Activated naive CD4-positive, alpha-beta T cell treated with anti-CD3 and anti-CD28 coated beads, Interleukin-2, amount 50 U/mL, for 72 hours (primary cell): ENCODE measurements around the gene P2RX5. TPM values are rescaled to one million over a fixed set of nuclear protein-coding genes. Genes with fewer than 3 reads are reported as not detected.
"Not testable (repeated sequence)": the region's sequence is repeated elsewhere in the genome, so short reads cannot be mapped to it uniquely, and the experiment has no call there.

Experiments used
- ATAC-seq, 2 donors: fragments of 150-1000 bp; cut with Tn5 transposase; 2 replicates each; pipeline ENCODE4 v1.10.0; 2021; ENCODE audit warnings: mild to moderate bottlenecking in 2 of 2, moderate library complexity in 2 of 2
- DNase-seq, 2 donors: peaks; one replicate each; pipeline ENCODE4 v3.0.0; 2021 to 2022; ENCODE audit warnings: low spot score in 2 of 2
- H3K27ac Mint-ChIP-seq, 2 donors: one replicate each; pipeline ENCODE4 v1.8.0; 2022; ENCODE audit warnings: mild to moderate bottlenecking in 2 of 2, mixed read lengths in 2 of 2
- H3K36me3 Mint-ChIP-seq, 2 donors: one replicate each; pipeline ENCODE4 v1.8.0; 2022; ENCODE audit warnings: mixed read lengths in 2 of 2
- H3K9me3 Mint-ChIP-seq, 2 donors: one replicate each; pipeline ENCODE4 v1.8.0; 2022; ENCODE audit warnings: mixed read lengths in 2 of 2
- total RNA-seq, 2 donors: library from RNA; stranded (reverse); gene quantifications; one replicate each; pipeline ENCODE4 v1.2.3, GENCODE V29; 2022

Gene P2RX5
- total RNA-seq, result 100 to 1,000 TPM in 1 of 2 donors, 10 to 100 TPM in 1; 82.9 to 120 TPM

- H3K36me3 Mint-ChIP-seq, result peaks cover 5 to 22% of the 10 kb centered on the region in 2 donors
- H3K9me3 Mint-ChIP-seq, result peaks cover 0 to 7% of the 10 kb centered on the region in 2 donors
- ATAC-seq (peak; percentile 62 to 73), DNase-seq (peak; percentile 45 to 79)
- peak within 1 kb of the TSS; percentile 75 to 89 for H3K27ac Mint-ChIP-seq
Measured at GRCh38 chr17:3695723-3696411, at the start of gene P2RX5. Gene P2RX5, minus strand, starts transcription at chr17:3696155. Its CDS starts 150 bp downstream, at chr17:3696005.

- no peak for DNase-seq
- no peak for ATAC-seq
- H3K36me3 Mint-ChIP-seq, result no peaks in the 10 kb centered on the region
- H3K27ac Mint-ChIP-seq, result no peak overlapping the region
- H3K9me3 Mint-ChIP-seq, result no peaks in the 10 kb centered on the region
Measured at GRCh38 chr17:3745071-3745470, 49.1 kb upstream of the P2RX5 start.

GRCh38 chr17:3744014-3744413 lies 48.1 kb upstream of the P2RX5 start:
- Mint-ChIP-seq H3K27ac (no peak overlapping the region), H3K9me3 (no peaks in the 10 kb centered on the region), H3K36me3 (no peaks in the 10 kb centered on the region)
- ATAC-seq (no peak), DNase-seq (no peak)

GRCh38 chr17:3740611-3741073 lies 44.7 kb upstream of the P2RX5 start:
- Mint-ChIP-seq H3K36me3 (no peaks in the 10 kb centered on the region), H3K27ac (peak overlapping the region in 1 of 2 donors; percentile 73), H3K9me3 (no peaks in the 10 kb centered on the region)
- peak; percentile 49 to 65 for ATAC-seq
- peak; percentile 41 to 63 for DNase-seq

DNA sequence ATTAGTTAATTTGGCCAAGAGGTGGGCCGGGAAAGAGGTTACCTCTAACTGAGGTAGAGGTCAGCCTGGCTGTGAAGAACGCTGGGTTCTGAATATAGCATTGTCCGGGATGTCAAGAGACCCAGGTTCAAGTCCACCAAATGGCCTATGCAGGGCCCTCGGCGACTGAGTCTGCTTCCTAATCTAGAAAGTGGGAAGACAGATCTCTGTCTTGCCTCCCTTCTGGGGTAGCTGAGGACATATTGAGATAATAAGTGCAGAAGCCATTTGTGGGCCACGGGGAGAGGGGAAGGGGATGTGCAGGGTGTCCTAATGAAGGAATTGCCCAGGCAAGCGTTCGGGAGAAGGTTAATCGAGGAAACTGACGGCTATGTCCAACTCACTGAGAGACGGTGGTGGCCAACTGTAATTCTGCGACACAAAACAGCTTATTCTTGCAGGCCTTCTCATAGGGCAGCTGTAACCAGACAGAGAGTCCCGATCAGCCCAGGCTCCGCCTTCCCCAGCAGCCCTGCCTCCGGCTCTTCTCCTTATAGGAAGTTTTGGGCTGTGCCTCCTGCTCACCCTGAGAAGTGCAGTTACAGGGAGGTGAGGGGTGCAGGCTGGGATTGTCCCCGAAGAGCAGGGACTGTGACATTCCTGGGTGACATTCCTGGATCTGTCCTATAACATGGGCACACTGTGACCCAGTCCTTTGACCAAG lies 43.6 kb upstream of the P2RX5 start:
- H3K27ac Mint-ChIP-seq, result peak overlapping the region in 1 of 2 donors; percentile 73
- no peaks in the 10 kb centered on the region for H3K36me3 Mint-ChIP-seq
- ATAC-seq (no peak), DNase-seq (no peak)
- no peaks in the 10 kb centered on the region for H3K9me3 Mint-ChIP-seq

- Mint-ChIP-seq H3K9me3 (no peaks in the 10 kb centered on the region), H3K36me3 (no peaks in the 10 kb centered on the region), H3K27ac (peak overlapping the region in 1 of 2 donors; percentile 28)
- peak; percentile 81 to 85 for ATAC-seq
- peak; percentile 62 to 69 for DNase-seq
Measured at GRCh38 chr17:3738562-3739295, 42.8 kb upstream of the P2RX5 start.

- DNase-seq (no peak), ATAC-seq (no peak)
- Mint-ChIP-seq H3K27ac (no peak overlapping the region), H3K36me3 (no peaks in the 10 kb centered on the region), H3K9me3 (no peaks in the 10 kb centered on the region)
Measured at GRCh38 chr17:3735515-3735914, 39.6 kb upstream of the P2RX5 start.

DNA sequence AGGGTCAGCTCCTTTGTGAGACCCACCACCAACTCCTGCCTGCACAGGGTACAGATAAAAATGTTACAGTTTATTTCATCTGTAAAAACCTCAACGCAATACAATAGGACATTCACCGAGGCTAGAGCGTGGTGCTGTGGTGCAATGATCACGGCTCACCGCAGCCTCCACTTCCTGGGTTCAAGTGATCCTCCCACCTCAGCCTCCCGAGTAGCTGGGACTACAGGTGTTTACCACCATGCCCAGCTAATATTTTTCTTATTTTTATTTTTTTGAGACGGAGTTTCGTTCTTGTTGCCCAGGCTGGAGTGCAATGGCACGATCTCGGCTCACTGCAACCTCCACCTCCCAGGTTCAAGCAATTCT lies 38.9 kb upstream of the P2RX5 start:
- not testable (repeated sequence) for H3K27ac Mint-ChIP-seq

GRCh38 chr17:3732210-3732621 lies 36.3 kb upstream of the P2RX5 start:
- no peak for DNase-seq
- Mint-ChIP-seq H3K9me3 (no peaks in the 10 kb centered on the region), H3K36me3 (peaks cover 0 to 15% of the 10 kb centered on the region in 2 donors), H3K27ac (no peak overlapping the region)
- ATAC-seq, result no peak

More for the DNA sequence above, 38.9 kb upstream of the P2RX5 start:
- ATAC-seq, DNase-seq, H3K9me3 Mint-ChIP-seq, H3K36me3 Mint-ChIP-seq: not testable (repeated sequence)

DNA sequence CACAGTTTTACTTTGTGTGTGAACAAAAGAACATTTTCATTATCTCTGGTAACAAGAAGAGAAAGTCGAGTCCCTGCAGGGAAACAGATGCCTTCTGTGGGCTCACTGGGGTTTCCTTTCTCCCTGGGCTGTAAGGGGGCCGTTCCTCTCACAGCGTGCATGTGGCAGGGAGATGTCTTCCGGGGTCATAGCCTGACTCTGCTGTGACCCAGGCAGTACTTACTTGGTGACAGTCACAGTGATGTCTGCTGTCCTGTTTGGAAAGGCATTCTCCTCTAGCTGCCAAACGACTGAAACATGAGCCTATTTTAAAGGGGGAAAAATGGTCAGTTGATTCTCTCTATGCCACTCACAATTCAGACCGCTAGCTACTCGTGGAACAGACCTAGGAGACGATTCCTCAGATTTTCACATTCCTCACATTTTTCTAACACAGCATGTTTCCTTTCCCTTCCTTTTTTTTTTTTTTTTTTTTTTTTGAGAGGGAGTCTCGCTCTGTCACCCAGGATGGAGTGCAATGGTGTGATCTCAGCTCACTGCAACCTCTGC lies 35.0 kb upstream of the P2RX5 start:
- no peak overlapping the region for H3K27ac Mint-ChIP-seq
- H3K36me3 Mint-ChIP-seq, result peaks cover 3 to 24% of the 10 kb centered on the region in 2 donors
- no peaks in the 10 kb centered on the region for H3K9me3 Mint-ChIP-seq
- DNase-seq (no peak), ATAC-seq (no peak)

DNA sequence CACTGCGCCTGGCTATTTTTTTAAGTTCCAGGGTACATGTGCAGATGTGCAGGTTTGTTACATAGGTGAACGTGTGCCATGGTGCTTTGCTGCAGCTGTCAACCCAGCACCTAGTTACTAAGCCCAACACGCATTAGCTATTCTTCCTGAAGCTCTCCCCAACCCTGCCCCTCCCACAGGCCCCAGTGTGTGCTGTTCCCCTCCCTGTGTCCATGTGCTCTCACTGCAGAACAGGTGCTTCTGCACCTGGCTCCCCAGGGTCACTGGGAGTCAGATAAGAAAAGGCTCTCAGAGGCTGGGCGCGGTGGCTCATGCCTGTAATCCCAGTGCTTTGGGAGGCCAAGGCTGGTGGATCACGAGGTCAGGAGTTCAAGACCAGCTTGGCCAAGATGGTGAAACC lies 33.9 kb upstream of the P2RX5 start:
- Mint-ChIP-seq H3K36me3 (peaks cover 13 to 35% of the 10 kb centered on the region in 2 donors), H3K9me3 (no peaks in the 10 kb centered on the region), H3K27ac (no peak overlapping the region)
- ATAC-seq, result no peak
- DNase-seq, result no peak

- not testable (repeated sequence) for ATAC-seq, DNase-seq, H3K9me3 Mint-ChIP-seq
- peak overlapping the region in 1 of 2 donors; percentile 30 for H3K27ac Mint-ChIP-seq
- H3K36me3 Mint-ChIP-seq, result peaks cover 26 to 45% of the 10 kb centered on the region in 2 donors
Measured at GRCh38 chr17:3728099-3728498, 32.1 kb upstream of the P2RX5 start.

GRCh38 chr17:3727041-3727440 lies 31.1 kb upstream of the P2RX5 start:
- ATAC-seq, result no peak
- H3K36me3 Mint-ChIP-seq, result peaks cover 36 to 56% of the 10 kb centered on the region in 2 donors
- DNase-seq, result no peak
- peak overlapping the region in 1 of 2 donors; percentile 33 for H3K27ac Mint-ChIP-seq
- no peaks in the 10 kb centered on the region for H3K9me3 Mint-ChIP-seq

- Mint-ChIP-seq H3K9me3 (no peaks in the 10 kb centered on the region), H3K27ac (peak overlapping the region; percentile 91 to 97), H3K36me3 (peaks cover 52 to 80% of the 10 kb centered on the region in 2 donors)
- peak in 1 of 2 donors; percentile 3 for ATAC-seq
- no peak for DNase-seq
Measured at GRCh38 chr17:3724378-3725077, 28.6 kb upstream of the P2RX5 start.

DNA sequence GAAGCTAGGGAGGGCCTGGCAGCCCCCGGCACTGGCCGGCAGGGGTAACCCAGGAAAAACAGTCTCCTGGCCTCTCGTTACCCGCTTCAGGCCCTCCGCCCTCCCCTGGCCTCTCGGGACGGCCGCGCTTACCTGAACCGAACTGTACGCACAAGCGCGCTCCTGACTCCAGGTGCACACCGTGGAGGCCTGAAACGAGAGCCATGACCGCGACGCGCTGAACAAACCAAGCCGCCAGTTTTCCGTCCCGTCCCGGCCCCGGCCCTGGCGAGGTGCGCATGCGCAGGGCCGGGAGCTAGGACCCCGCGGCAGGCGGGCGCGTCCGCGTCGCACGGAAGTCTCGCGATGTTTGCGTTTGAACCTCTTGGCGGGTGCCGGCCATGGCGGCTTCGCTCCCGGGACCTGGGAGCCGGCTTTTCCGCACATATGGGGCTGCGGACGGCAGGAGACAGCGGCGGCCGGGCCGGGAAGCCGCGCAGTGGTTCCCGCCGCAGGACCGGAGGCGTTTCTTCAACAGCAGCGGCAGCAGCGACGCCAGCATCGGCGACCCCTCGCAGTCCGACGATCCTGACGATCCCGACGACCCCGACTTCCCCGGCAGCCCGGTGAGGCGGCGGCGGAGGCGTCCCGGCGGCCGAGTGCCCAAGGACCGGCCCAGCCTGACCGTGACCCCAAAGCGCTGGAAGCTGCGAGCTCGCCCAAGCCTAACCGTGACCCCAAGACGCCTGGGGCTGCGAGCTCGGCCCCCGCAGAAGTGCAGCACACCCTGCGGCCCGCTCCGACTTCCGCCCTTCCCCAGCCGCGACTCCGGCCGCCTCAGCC lies 27.8 kb upstream of the P2RX5 start, which contains the start of gene HASPIN:
HASPIN (plus strand) TSS at position 348 of the 822 bp plus-strand sequence; CDS start at position 381, 33 bp downstream.
- peaks cover 52 to 80% of the 10 kb centered on the region in 2 donors for H3K36me3 Mint-ChIP-seq
- H3K9me3 Mint-ChIP-seq, result no peaks in the 10 kb centered on the region
- peak; percentile 95 to 96 for DNase-seq
- peak; percentile 86 to 92 for ATAC-seq
- peak within 1 kb of the TSS; percentile 91 to 97 for H3K27ac Mint-ChIP-seq
